K562 (cell line): ENCODE measurements around the gene LRP1. TPM values are rescaled to one million over a fixed set of nuclear protein-coding genes. Genes with fewer than 3 reads are reported as not detected.

Source experiments
- CSDE1 ChIP-seq, 2 experiments: fragments of 450-650 bp; IDR thresholded peaks; 2 replicates each; pipeline ENCODE4 v1.6.1; 2016; ENCODE audit warnings: mild to moderate bottlenecking in 1 of 2
- FOXP4 ChIP-seq: sonication (generic); formaldehyde crosslinking; IDR thresholded peaks from 2 replicates; pipeline ENCODE4 v1.8.0; 2022; ENCODE audit warnings: mild to moderate bottlenecking, missing genetic modification reagents, borderline replicate concordance
- IRF2 ChIP-seq: sonication (generic); formaldehyde crosslinking; IDR thresholded peaks from 2 replicates; pipeline ENCODE4 v1.8.1; 2022; ENCODE audit warnings: mild to moderate bottlenecking, missing genetic modification reagents
- NEUROD1 ChIP-seq: fragments of 150-350 bp; IDR thresholded peaks from 2 replicates; pipeline ENCODE4 v1.6.1; 2014; ENCODE audit warnings: borderline replicate concordance, low read length, low read depth; ENCODE audit not compliant: partially characterized antibody
- TAF7 ChIP-seq: fragments of 450-650 bp; IDR thresholded peaks from 2 replicates; pipeline ENCODE4 v1.6.1; 2016; ENCODE audit warnings: missing genetic modification characterization, missing compliant biosample characterization
- ZNF232 ChIP-seq: sonication (generic); formaldehyde crosslinking; IDR thresholded peaks from 2 replicates; pipeline ENCODE4 v1.8.0; 2022; ENCODE audit warnings: mild to moderate bottlenecking, missing genetic modification reagents
- ZNF354B ChIP-seq: fragments of 250-450 bp; sonication (Bioruptor Pico); IDR thresholded peaks from 2 replicates; pipeline ENCODE4 v1.4.0; 2020
- polyA plus RNA-seq, 8 experiments: library from polyadenylated mRNA; depleted of rRNA in 4 of 8; stranded (reverse) in 5 of 8; unstranded in 3 of 8; fragments of >200 nt; fragmentation: Nextera tagmentation in 2 of 8; fragmentation: Illumina TruSeq in 1 of 8; extraction: Ambion mirVana in 2 of 8; extraction: Trizol in 1 of 8; gene quantifications; 2 replicates each; pipeline versions ENCODE4 v1.2.1 to v1.2.3, GENCODE V29; 2011 to 2014; ENCODE audit warnings: inconsistent platforms in 1 of 8, missing spikeins in 1 of 8
- total RNA-seq, 7 experiments: library from RNA; depleted of rRNA in 6 of 7; stranded (reverse); fragments of >200 nt in 6 of 7; fragmentation: Illumina TruSeq in 2 of 7; extraction: Trizol in 2 of 7; gene quantifications; 2 replicates each; pipeline versions ENCODE4 v1.2.1 to v1.2.3, GENCODE V29; 2011 to 2021; ENCODE audit warnings: low replicate concordance in 1 of 7
- TF ChIP-seq, protein P1 (sequence below): fragments of 450-650 bp; IDR thresholded peaks from 2 replicates; pipeline ENCODE4 v1.6.1; 2017; ENCODE audit warnings: antibody characterized with exemption, mild to moderate bottlenecking
- TF ChIP-seq, protein P2 (sequence below): sonication (generic); formaldehyde crosslinking; IDR thresholded peaks from 2 replicates; pipeline ENCODE4 v1.9.0; 2022; ENCODE audit warnings: mild to moderate bottlenecking, missing genetic modification reagents
- TF ChIP-seq, protein P3 (sequence below): sonication (generic); formaldehyde crosslinking; IDR thresholded peaks from 2 replicates; pipeline ENCODE4 v1.5.0; 2020; ENCODE audit warnings: missing genetic modification reagents

Gene LRP1
- total and polyA plus RNA-seq, 9 of the 15 experiments (the other 6 are each of a cell fraction or from before 2014, with no cell fraction given) = 0.04 to 0.64 (median 0.19) TPM; not detected in 2

GRCh38 chr12:57260366-57260765 lies 132.1 kb downstream of the LRP1 start (continued):
- TF ChIP-seq, protein P1, sequence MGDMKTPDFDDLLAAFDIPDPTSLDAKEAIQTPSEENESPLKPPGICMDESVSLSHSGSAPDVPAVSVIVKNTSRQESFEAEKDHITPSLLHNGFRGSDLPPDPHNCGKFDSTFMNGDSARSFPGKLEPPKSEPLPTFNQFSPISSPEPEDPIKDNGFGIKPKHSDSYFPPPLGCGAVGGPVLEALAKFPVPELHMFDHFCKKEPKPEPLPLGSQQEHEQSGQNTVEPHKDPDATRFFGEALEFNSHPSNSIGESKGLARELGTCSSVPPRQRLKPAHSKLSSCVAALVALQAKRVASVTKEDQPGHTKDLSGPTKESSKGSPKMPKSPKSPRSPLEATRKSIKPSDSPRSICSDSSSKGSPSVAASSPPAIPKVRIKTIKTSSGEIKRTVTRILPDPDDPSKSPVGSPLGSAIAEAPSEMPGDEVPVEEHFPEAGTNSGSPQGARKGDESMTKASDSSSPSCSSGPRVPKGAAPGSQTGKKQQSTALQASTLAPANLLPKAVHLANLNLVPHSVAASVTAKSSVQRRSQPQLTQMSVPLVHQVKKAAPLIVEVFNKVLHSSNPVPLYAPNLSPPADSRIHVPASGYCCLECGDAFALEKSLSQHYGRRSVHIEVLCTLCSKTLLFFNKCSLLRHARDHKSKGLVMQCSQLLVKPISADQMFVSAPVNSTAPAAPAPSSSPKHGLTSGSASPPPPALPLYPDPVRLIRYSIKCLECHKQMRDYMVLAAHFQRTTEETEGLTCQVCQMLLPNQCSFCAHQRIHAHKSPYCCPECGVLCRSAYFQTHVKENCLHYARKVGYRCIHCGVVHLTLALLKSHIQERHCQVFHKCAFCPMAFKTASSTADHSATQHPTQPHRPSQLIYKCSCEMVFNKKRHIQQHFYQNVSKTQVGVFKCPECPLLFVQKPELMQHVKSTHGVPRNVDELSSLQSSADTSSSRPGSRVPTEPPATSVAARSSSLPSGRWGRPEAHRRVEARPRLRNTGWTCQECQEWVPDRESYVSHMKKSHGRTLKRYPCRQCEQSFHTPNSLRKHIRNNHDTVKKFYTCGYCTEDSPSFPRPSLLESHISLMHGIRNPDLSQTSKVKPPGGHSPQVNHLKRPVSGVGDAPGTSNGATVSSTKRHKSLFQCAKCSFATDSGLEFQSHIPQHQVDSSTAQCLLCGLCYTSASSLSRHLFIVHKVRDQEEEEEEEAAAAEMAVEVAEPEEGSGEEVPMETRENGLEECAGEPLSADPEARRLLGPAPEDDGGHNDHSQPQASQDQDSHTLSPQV = no peak
- TF ChIP-seq, protein P2, sequence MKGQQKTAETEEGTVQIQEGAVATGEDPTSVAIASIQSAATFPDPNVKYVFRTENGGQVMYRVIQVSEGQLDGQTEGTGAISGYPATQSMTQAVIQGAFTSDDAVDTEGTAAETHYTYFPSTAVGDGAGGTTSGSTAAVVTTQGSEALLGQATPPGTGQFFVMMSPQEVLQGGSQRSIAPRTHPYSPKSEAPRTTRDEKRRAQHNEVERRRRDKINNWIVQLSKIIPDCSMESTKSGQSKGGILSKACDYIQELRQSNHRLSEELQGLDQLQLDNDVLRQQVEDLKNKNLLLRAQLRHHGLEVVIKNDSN = no peak
- no peak for TF ChIP-seq NEUROD1
- no peak for TF ChIP-seq ZNF232 (CRISPR knock-in tag)
- TF ChIP-seq FOXP4 = no peak
- no peak for TF ChIP-seq ZNF354B (CRISPR knock-in tag)
- TF ChIP-seq, protein P3, sequence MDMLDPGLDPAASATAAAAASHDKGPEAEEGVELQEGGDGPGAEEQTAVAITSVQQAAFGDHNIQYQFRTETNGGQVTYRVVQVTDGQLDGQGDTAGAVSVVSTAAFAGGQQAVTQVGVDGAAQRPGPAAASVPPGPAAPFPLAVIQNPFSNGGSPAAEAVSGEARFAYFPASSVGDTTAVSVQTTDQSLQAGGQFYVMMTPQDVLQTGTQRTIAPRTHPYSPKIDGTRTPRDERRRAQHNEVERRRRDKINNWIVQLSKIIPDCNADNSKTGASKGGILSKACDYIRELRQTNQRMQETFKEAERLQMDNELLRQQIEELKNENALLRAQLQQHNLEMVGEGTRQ (CRISPR knock-in tag) = no peak
- TF ChIP-seq CSDE1 (IDR thresholded peaks at IDR 0.05) = no peak
- no peak for TF ChIP-seq IRF2
- TF ChIP-seq TAF7 (tag) = no peak
